GM18909 (cell line): ENCODE data around the gene RIPK4.

Source experiments
- ATAC-seq: cut with Tn5 transposase; IDR thresholded peaks from one replicate; pipeline ENCODE4 v1.9.1; 2021; ENCODE audit warnings: mild to moderate bottlenecking; ENCODE audit not compliant: unreplicated experiment, poor library complexity

The RIPK4 gene

DNA sequence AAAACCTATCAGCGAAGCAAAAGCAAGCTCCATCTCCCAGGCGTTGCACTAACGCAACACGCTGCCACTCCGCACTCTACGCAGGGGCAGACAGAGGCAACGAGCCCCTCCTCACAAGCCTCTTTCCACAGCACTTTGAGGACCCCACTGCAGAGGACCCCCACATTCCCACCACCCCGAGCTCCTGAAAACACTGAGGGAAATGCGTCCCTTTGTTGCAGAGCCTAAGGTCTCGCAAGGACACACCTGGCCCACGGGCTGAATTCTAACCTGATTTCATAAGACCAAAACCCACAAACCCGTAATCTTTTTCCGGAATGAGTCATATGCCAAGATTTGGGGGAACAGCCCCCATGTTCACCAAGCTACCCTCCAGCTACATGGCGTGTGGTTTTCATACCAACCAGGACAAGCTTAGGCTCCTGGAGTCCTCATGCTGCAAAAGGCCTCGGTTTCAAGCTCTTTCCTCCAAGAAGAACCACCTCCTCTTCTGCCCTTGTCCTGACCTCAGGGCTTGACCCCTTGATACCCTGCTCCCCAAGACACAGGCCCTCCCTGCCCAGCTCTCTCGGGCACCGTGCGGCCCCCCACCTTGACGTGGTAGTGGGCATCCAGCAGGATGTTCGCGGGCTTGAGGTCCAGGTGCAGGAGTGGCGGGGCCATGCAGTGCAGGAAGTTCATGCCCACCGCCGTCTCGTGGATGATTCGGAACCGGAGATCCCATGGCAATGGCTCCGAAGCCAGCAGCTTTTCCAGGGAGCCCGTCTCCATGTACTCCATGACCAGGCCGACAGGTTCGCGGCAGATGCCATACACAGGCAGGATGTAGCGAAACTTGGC lies 10.7 kb downstream of the RIPK4 start:
- ATAC-seq: no peak

- ATAC-seq: no peak
Measured at GRCh38 chr21:41755258-41755933, 11.5 kb downstream of the RIPK4 start.

DNA sequence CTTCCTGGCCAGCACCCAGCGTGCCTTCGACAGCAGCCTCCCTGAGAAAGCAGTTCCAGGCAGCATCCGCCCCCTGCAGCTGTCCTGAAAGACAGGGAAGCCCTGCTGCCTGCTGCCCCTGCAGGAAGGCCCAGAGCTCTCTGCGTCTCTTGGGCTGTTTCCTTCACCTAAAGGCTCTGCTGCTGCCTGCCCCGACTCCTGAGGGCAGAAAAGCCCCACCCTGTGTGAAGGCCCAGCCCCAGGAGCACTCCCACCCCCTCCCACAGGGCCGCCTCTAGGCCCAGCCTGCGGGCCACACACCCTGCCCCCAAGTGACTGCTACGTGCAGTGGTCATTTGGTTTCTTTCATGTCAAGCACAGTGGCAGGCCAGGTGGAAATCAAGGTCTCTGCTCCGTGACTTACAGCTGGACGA lies 12.4 kb downstream of the RIPK4 start:
- no peak for ATAC-seq

DNA sequence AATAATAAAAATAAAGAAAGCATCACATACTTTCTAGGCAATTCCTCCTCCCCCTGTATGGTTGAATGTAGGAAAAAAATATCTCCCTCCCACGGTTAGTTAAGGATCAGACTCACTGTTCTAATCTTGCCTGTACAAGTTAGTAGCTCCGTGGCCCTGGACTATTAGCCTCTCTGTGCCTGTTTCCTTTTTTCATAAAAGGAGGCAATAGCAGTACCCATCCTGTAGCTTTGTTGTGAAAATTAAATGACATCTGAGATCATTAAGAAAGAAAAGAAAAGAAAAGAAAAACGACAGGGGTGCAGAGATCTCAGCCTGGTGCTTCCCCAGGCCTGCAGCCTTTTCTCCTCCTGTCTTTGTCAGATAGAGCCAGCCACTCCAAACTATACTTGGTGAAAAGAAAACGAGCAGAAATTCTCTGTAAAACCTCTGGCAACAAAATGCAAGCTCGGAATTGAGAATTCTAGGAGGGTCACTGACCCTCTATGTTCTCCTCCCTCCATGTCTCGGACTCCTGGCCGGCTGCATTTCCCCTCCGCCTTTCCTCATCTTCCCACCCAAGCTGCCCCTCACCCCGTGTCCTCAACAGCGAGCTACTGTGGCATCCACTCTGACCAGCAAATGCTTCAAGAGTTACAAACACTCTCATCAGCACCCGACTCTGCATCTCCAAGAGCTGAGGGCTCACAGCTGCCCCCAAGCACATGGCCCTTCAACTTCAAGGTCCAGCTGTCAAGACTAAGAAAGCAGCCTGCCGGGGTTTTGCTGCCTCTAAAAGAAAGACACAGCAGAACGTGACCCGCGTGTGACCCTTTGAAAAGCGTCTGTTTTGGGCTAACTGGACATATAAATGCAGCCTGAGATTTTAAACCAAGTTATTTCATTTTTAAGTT lies 13.6 kb downstream of the RIPK4 start:
- ATAC-seq: no peak

DNA sequence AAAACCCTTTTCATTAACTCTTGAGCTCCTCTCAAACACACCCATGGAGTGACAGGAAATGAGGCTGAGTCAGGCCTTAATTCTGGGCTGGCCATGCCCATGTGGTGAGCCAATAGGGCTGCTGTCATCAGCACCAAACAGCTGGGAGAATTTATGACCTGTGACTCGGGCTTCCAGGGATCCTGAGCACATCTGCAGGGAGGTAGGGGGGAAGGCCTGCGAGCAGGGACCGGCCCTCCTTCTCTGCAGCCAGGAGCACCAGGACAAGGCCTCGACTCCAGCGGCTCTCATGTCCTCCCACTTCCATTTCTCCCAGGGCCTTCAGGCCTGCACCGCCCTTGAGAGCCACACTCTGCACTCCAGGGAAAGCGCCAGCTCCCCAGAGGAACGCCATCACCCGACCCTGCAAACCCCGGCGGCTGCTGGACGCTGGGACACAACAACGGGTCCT lies 14.6 kb downstream of the RIPK4 start:
- no peak for ATAC-seq

DNA sequence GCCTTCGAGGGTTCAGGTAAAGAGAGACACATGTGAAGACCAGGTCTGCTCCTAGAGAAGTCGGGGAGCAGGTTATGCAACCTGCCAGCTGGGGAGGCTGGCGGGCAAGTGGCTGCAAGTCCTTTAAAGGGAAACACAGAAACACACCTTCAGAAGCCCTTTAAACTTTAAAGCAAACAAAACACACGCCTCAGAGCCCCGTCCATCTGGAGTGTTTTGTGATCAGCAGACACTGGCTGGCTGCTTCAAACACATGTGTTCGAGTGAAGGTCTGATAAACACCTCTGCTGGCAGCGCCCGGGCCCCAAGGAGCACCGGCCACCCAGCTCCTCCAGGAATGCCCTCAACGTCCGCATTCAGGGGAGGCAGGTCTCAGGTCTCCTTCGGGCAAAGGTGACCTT lies 15.2 kb downstream of the RIPK4 start:
- ATAC-seq: no peak

DNA sequence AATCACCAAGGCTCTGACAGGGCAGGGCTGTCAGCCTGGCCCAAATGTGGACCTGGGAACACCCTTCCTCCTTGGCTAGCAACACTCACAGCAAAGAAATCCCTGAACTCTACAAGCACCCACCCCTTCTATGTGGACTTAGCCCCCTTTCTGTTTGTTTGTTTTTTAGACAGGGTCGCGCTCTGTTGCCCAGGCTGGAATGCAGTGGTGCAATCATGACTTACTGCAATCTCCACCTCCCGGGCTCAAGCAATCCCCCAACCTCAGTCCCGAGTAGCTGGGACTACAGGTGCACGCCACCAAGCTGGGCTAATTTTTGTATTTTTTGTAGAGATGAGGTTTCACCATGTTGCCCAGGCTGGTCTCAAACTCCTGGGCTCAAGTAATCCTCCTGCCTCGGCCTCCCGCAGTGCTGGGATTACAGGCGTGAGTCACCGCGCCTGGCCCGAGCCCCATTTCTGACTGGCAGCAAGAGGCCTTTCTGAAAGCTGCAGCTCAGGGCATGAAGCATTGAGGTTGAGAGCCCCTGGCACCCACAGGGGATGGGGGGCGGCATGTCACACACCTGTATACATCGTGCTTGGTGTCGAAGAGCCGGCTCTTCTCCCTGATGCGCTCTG lies 16.2 kb downstream of the RIPK4 start:
- ATAC-seq: no peak

DNA sequence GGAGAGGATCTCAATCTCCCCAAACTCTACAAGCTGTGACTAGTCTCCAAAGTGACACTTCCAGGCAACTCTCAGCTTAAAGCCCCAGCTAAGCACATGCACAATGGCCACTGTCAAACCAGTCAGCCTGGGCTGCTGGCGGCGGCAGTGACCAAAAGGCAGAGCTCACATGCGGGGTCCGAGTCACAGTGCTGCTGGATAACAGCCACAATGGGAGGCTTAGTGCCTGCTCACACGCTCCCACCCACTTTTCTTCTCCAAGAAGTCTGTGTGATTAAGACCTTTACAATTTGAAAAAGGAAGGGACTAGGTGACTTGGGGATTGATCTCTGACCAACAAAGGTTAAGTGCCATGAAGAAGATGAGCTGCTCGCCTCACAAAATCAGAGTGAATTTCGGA lies 16.8 kb downstream of the RIPK4 start:
- no peak for ATAC-seq

DNA sequence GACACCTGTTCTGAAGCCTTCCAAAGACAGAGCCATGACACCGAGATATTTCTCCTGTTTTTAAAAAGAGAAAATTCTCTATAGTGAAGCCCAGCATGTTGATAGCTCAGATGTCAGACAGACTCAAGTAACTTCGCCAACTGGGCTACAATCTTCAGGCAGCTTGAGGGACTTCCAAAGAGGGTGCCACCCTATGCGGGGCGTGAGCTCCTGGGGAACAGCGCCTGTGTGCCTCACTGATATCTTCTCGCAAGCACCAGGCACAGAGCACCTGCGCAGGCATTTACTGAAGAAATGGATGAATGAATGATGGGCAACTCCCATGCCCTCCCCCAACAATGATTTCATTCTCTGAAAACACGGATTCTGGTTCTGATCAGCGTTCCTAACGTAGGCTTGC lies 17.6 kb downstream of the RIPK4 start:
- ATAC-seq: no peak

- no peak for ATAC-seq
Measured at GRCh38 chr21:41747943-41748738, 18.7 kb downstream of the RIPK4 start.

GRCh38 chr21:41746744-41747006 lies 20.2 kb downstream of the RIPK4 start:
- ATAC-seq: no peak

DNA sequence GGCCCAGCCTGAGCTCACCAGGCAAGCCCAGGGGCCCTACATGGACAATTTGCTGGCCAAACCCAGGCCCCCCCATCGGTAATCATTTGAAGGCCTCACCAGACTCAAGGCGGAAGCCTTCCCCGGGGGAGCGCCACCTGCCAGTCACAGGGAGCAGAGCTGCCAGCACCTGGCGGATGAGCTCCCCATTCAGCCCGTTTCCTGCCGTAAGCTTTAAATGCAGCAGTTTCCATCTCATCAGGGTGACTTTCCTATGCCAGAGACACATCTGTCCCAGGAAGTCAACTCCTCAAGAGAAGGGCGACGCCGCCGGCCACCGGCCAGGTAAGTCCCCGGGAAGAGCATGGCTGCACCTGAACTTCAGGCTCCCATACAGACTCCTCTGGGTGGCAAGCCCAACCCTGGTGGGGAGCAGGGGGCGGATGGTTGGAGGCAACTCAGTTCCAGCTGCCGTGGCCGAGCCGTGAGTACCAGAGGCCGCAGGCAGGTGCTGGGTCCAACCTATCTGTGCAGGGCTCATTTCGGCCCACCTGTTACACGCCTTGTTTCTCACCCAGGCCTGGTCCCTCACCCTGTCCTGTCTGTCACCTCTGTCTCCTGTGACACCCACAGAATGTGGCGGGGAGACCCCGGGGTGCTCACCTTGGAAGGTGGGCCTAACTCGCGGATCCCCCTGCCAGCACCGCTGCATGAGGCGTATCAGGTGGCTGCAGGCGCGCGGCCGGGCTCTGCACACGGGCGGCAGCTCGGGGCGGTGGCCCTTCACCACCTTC lies 20.7 kb downstream of the RIPK4 start:
- no peak for ATAC-seq

DNA sequence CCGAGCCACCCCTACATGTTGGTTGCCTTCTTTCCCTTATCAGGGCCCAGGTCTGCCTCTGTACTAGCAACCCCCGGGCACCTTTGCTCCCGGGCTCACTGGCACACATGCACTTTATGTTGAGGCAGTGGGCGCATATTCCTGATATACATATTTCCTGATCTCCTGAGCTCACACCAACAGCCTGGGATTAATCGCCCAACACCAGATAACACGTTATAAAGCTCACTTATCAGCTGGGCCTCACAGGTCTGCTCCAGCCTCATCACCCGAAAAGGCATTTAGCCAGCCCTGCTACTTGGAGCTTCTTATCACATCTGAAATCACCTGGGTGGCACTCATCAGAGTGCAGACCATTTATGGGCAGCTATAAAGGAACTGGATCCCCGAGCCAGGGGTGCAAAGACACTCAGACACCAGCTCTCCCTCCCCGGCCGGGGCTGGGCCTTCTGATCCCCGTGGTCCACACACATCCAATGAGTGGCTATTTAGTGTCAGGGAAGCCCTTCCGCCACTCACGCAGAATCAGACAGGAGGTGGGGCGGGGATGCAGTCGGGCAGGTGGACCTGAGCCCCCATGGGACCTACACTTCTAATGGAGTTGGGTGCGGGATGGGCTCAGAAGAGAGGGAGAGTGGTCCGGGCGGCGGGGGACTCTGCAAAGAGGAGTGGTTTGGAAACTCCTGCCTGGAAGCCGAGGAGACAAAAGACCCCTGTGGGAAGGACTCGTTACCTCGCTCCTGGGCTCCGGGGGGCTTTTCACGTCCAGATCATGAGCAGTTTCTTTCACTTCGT lies 21.6 kb downstream of the RIPK4 start:
- no peak for ATAC-seq

DNA sequence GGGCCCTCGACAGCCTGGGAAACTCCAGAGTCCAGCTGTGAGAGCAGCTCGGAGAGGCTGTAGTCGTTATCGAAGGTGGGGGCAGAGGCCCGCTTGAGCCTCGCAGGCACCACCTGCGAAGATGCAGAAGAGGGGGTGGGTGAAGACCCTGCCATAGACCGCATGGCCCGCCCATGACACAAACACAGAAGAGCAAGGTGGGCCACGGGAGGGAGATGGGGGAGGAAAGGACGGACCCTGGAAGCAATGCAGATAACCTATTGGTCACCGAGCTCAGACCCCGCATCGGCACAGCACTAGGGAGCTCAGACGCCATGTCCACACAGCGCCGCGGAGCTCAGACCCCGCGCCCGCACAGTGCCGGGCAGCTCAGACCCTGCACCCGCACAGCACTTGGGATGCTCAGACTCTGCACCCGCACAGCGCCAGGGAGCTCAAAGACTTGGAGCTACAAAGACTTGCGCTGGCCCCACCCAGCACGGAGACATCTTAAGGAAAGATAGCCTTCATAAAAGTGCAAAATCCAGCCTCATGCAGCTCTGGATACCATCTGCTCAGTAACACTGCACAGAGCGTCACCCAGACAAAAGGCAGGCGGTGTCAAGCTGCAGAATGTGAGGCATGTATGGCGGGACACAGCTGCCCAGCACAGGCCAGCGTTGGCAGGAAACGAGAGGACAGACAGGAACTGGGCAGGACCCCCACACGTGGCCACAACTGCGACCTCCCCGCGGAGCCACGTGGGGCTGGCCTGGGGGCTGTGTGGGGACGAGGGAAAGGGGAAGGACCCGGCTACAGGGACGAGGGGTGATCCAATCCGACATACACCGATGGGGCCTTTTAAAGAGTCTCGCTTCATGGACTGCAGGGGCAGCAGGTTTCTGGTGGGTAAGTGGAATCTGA lies 22.6 kb downstream of the RIPK4 start:
- ATAC-seq: no peak

- no peak for ATAC-seq
Measured at GRCh38 chr21:41743321-41744027, 23.4 kb downstream of the RIPK4 start.

- no peak for ATAC-seq
Measured at GRCh38 chr21:41742073-41742875, 24.6 kb downstream of the RIPK4 start.
